SK-N-DZ (cell line): ENCODE measurements around the gene SLC22A1.

Experiments
- small RNA-seq, 2 experiments: library from RNA; depleted of rRNA; stranded (forward); fragments of <200 nt; gene quantifications; one replicate each; pipeline ENCODE3, GENCODE V24; 2014

SLC22A1 gene

Small RNAs within 50 kb of the gene (small RNA-seq; reads per million reads assigned to genes)
- gene AL645733.1, result 0 reads per million in 2 experiments
